Ramos (cell line): ENCODE results near the gene COL8A1.

Experiments used
- in situ Hi-C: fragments of 300-500 bp; cut with MboI; formaldehyde crosslinking; loops from one replicate; pipeline ENCODE4 v1.14.3; 2022; ENCODE audit warnings: low sequenced_read_pairs; ENCODE audit not compliant: unreplicated experiment

COL8A1 gene

GRCh38 chr3:99753268-99753975 lies 115.0 kb downstream of the COL8A1 start:
- in situ Hi-C loops: no loop called here

- in situ Hi-C loops: no loop called here
Observed at GRCh38 chr3:99755831-99756230, 117.4 kb downstream of the COL8A1 start.

GRCh38 chr3:99757966-99758365 lies 119.6 kb downstream of the COL8A1 start:
- in situ Hi-C loops: no loop called here

GRCh38 chr3:99758502-99759177 lies 120.2 kb downstream of the COL8A1 start:
- in situ Hi-C loops: no loop called here

GRCh38 chr3:99760031-99760430 lies 121.6 kb downstream of the COL8A1 start:
- in situ Hi-C loops: no loop called here

- in situ Hi-C loops: no loop called here
Observed at GRCh38 chr3:99760629-99761028, 122.2 kb downstream of the COL8A1 start.

GRCh38 chr3:99761415-99762165 lies 123.2 kb downstream of the COL8A1 start:
- in situ Hi-C loops: no loop called here

- in situ Hi-C loops: no loop called here
Observed at GRCh38 chr3:99762901-99763300, 124.5 kb downstream of the COL8A1 start.

GRCh38 chr3:99764377-99764776 lies 126.0 kb downstream of the COL8A1 start:
- in situ Hi-C loops: no loop called here

GRCh38 chr3:99765042-99765942 lies 126.9 kb downstream of the COL8A1 start:
- in situ Hi-C loops: no loop called here

GRCh38 chr3:99767291-99767690 lies 128.9 kb downstream of the COL8A1 start:
- in situ Hi-C loops: no loop called here

- in situ Hi-C loops: no loop called here
Observed at GRCh38 chr3:99768126-99768525, 129.7 kb downstream of the COL8A1 start.

- in situ Hi-C loops: no loop called here
Observed at GRCh38 chr3:99768808-99769501, 130.6 kb downstream of the COL8A1 start.

GRCh38 chr3:99772171-99772570 lies 133.8 kb downstream of the COL8A1 start:
- in situ Hi-C loops: no loop called here

- in situ Hi-C loops: no loop called here
Observed at GRCh38 chr3:99772671-99773070, 134.3 kb downstream of the COL8A1 start.

- in situ Hi-C loops: no loop called here
Observed at GRCh38 chr3:99774467-99774866, 136.1 kb downstream of the COL8A1 start.

GRCh38 chr3:99776516-99777209 lies 138.3 kb downstream of the COL8A1 start:
- in situ Hi-C loops: no loop called here

GRCh38 chr3:99777210-99777549 lies 138.8 kb downstream of the COL8A1 start:
- in situ Hi-C loops: no loop called here

- in situ Hi-C loops: no loop called here
Observed at GRCh38 chr3:99777708-99778107, 139.3 kb downstream of the COL8A1 start.
